Natural killer cell (primary cell): Measurements from ENCODE around the gene ENSA. TPM values are rescaled to one million over a fixed set of nuclear protein-coding genes. Genes with fewer than 3 reads are reported as not detected.
"Not testable (repeated sequence)": the region's sequence is repeated elsewhere in the genome, so short reads cannot be mapped to it uniquely, and the experiment has no call there.

Source experiments
- ATAC-seq, 3 donors: fragments of 150-1000 bp in 2 of 3; fragments of 200-7000 bp in 1 of 3; cut with Tn5 transposase; 1 replicate in 1 of 3; 2 replicates in 2 of 3; pipeline ENCODE4 v1.10.0; 2021; ENCODE audit warnings: mild to moderate bottlenecking in 2 of 3, moderate library complexity in 2 of 3
- DNase-seq, 2 donors: peaks; one replicate each; pipeline versions ENCODE4 v3.0.0 to v3.0.0-alpha.2; 2013 to 2021; ENCODE audit warnings: mixed read lengths in 1 of 2
- H3K27ac ChIP-seq: one replicate; pipeline ENCODE4 v1.5.1; 2013; ENCODE audit warnings: mild to moderate bottlenecking, low read length
- H3K27me3 ChIP-seq: one replicate; pipeline ENCODE4 v1.6.1; 2013; ENCODE audit warnings: low read length; ENCODE audit not compliant: control insufficient read depth, insufficient read depth
- H3K36me3 ChIP-seq: one replicate; pipeline ENCODE4 v1.6.1; 2013; ENCODE audit warnings: low read length; ENCODE audit not compliant: control insufficient read depth, insufficient read depth
- H3K4me1 ChIP-seq: one replicate; pipeline ENCODE4 v1.6.1; 2013; ENCODE audit warnings: low read length; ENCODE audit not compliant: control insufficient read depth, insufficient read depth
- H3K4me3 ChIP-seq: one replicate; pipeline ENCODE4 v1.5.1; 2013; ENCODE audit warnings: low read length
- H3K9me3 ChIP-seq: one replicate; pipeline ENCODE4 v1.6.1; 2013; ENCODE audit warnings: low read length; ENCODE audit not compliant: control insufficient read depth, insufficient read depth
- H3K27ac Mint-ChIP-seq, 2 donors: one replicate each; pipeline ENCODE4 v1.8.0; 2022; ENCODE audit warnings: mild to moderate bottlenecking in 2 of 2, mixed read lengths in 2 of 2, moderate library complexity in 1 of 2
- H3K27me3 Mint-ChIP-seq, 2 donors: one replicate each; pipeline ENCODE4 v1.8.0; 2022; ENCODE audit warnings: low read depth in 2 of 2, mixed read lengths in 2 of 2
- H3K36me3 Mint-ChIP-seq: one replicate; pipeline ENCODE4 v1.8.0; 2022; ENCODE audit warnings: mixed read lengths
- H3K4me1 Mint-ChIP-seq, 2 donors: one replicate each; pipeline ENCODE4 v1.8.0; 2022; ENCODE audit warnings: mixed read lengths in 2 of 2
- H3K4me3 Mint-ChIP-seq: one replicate; pipeline ENCODE4 v1.8.0; 2022; ENCODE audit warnings: mild to moderate bottlenecking, moderate library complexity, mixed read lengths
- H3K9me3 Mint-ChIP-seq, 2 donors: one replicate each; pipeline ENCODE4 v1.8.0; 2022; ENCODE audit warnings: mixed read lengths in 2 of 2
- CTCF ChIP-seq: fragments of 200-600 bp; IDR thresholded peaks from one replicate; pipeline ENCODE4 v1.8.0; 2022; ENCODE audit warnings: antibody characterized with exemption
- WGBS: methylation state at CpG from one replicate; pipeline ENCODE4 v1.1.7; 2013; ENCODE audit warnings: missing lambda C conversion rate; ENCODE audit not compliant: insufficient coverage; 5-methylcytosine and 5-hydroxymethylcytosine counted together
- intact Hi-C: fragments of 100-400 bp; cut with micrococcal nuclease; formaldehyde crosslinking; loops from one replicate; pipeline ENCODE4 v1.14.2; 2022
- total RNA-seq, 4 donors: library from RNA; stranded (reverse); fragments of 120-200 nt in 1 of 4; gene quantifications; one replicate each; pipeline versions ENCODE4 v1.2.3 to v1.2.4, GENCODE V29; 2013 to 2022

Gene ENSA
- total RNA-seq, 3 donors from 2014 or later (not counting 1 experiment from before 2014, with no cell fraction given), result 185 to 228 (median 220) TPM

GRCh38 chr1:150604226-150604588 is 25.2 kb downstream of the ENSA start:
- no peak overlapping the region for H3K4me3 Mint-ChIP-seq
- H3K36me3 Mint-ChIP-seq, result no peaks in the 10 kb centered on the region
- no peaks in the 10 kb centered on the region for H3K27me3 Mint-ChIP-seq
- intact Hi-C loops, result no loop called here
- Histone ChIP-seq H3K4me3 (no peak overlapping the region), H3K4me1 (no peaks in the 10 kb centered on the region), H3K27ac (no peak overlapping the region), H3K27me3 (no peaks in the 10 kb centered on the region), H3K36me3 (peaks cover 2% of the 10 kb centered on the region), H3K9me3 (no peaks in the 10 kb centered on the region)
- 100% methylated on average over 1 of the region's 2 CpGs for WGBS
- H3K9me3 Mint-ChIP-seq, result no peaks in the 10 kb centered on the region
- no peak for TF ChIP-seq CTCF
- H3K4me1 Mint-ChIP-seq, result peaks cover 0 to 5% of the 10 kb centered on the region in 2 donors
- ATAC-seq (no peak), DNase-seq (no peak)
- H3K27ac Mint-ChIP-seq, result no peak overlapping the region

GRCh38 chr1:150603711-150604110 is 25.7 kb downstream of the ENSA start:
- no peak overlapping the region for H3K4me3 ChIP-seq
- peaks cover 2% of the 10 kb centered on the region for H3K36me3 ChIP-seq
- Mint-ChIP-seq H3K36me3 (no peaks in the 10 kb centered on the region), H3K4me1 (peaks cover 0 to 5% of the 10 kb centered on the region in 2 donors), H3K4me3 (no peak overlapping the region), H3K9me3 (no peaks in the 10 kb centered on the region), H3K27me3 (no peaks in the 10 kb centered on the region), H3K27ac (peak overlapping the region in 1 of 2 donors; percentile 42)
- no peaks in the 10 kb centered on the region for H3K4me1 ChIP-seq
- H3K27me3 ChIP-seq, result no peaks in the 10 kb centered on the region
- H3K9me3 ChIP-seq, result no peaks in the 10 kb centered on the region
- no peak for ATAC-seq
- intact Hi-C loops, result no loop called here
- TF ChIP-seq CTCF, result no peak
- no peak overlapping the region for H3K27ac ChIP-seq
- 93% methylated on average over 3 of the region's 3 CpGs for WGBS
- no peak for DNase-seq

GRCh38 chr1:150602372-150602771 is 27.0 kb downstream of the ENSA start:
- not testable (repeated sequence) for H3K27ac Mint-ChIP-seq, H3K4me1 Mint-ChIP-seq

GRCh38 chr1:150601540-150601939 is 27.9 kb downstream of the ENSA start:
- H3K36me3 ChIP-seq, result peaks cover 2% of the 10 kb centered on the region
- DNase-seq, result no peak
- TF ChIP-seq CTCF, result no peak
- H3K9me3 Mint-ChIP-seq, result no peaks in the 10 kb centered on the region
- H3K27me3 ChIP-seq, result no peaks in the 10 kb centered on the region
- no peak overlapping the region for H3K4me3 ChIP-seq
- intact Hi-C loops, result no loop called here
- H3K27me3 Mint-ChIP-seq, result no peaks in the 10 kb centered on the region
- H3K36me3 Mint-ChIP-seq, result no peaks in the 10 kb centered on the region
- no peaks in the 10 kb centered on the region for H3K9me3 ChIP-seq
- no peaks in the 10 kb centered on the region for H3K4me1 ChIP-seq
- no peak for ATAC-seq
- no peak overlapping the region for H3K27ac ChIP-seq
- peaks cover 0 to 5% of the 10 kb centered on the region in 2 donors for H3K4me1 Mint-ChIP-seq
- H3K4me3 Mint-ChIP-seq, result no peak overlapping the region
- H3K27ac Mint-ChIP-seq, result no peak overlapping the region

More at GRCh38 chr1:150602372-150602771, 27.0 kb downstream of the ENSA start:
- intact Hi-C loops, H3K27ac ChIP-seq, H3K36me3 Mint-ChIP-seq, ATAC-seq, H3K4me1 ChIP-seq, H3K9me3 ChIP-seq, H3K27me3 Mint-ChIP-seq, H3K9me3 Mint-ChIP-seq, DNase-seq, H3K4me3 ChIP-seq, H3K4me3 Mint-ChIP-seq, H3K27me3 ChIP-seq, H3K36me3 ChIP-seq: not testable (repeated sequence)
- WGBS, result 97% methylated on average over 7 of the region's 12 CpGs

GRCh38 chr1:150598346-150598745 is 31.1 kb downstream of the ENSA start:
- H3K4me3 ChIP-seq, H3K4me1 ChIP-seq, H3K27me3 ChIP-seq, H3K36me3 Mint-ChIP-seq, H3K36me3 ChIP-seq, H3K27ac ChIP-seq, ATAC-seq, intact Hi-C loops, H3K27me3 Mint-ChIP-seq, H3K4me3 Mint-ChIP-seq, H3K27ac Mint-ChIP-seq, H3K4me1 Mint-ChIP-seq, H3K9me3 Mint-ChIP-seq, DNase-seq, H3K9me3 ChIP-seq: not testable (repeated sequence)
- 100% methylated on average over 3 of the region's 4 CpGs for WGBS
